ENCODE results near the gene TTC6.

TTC6 gene

DNA sequence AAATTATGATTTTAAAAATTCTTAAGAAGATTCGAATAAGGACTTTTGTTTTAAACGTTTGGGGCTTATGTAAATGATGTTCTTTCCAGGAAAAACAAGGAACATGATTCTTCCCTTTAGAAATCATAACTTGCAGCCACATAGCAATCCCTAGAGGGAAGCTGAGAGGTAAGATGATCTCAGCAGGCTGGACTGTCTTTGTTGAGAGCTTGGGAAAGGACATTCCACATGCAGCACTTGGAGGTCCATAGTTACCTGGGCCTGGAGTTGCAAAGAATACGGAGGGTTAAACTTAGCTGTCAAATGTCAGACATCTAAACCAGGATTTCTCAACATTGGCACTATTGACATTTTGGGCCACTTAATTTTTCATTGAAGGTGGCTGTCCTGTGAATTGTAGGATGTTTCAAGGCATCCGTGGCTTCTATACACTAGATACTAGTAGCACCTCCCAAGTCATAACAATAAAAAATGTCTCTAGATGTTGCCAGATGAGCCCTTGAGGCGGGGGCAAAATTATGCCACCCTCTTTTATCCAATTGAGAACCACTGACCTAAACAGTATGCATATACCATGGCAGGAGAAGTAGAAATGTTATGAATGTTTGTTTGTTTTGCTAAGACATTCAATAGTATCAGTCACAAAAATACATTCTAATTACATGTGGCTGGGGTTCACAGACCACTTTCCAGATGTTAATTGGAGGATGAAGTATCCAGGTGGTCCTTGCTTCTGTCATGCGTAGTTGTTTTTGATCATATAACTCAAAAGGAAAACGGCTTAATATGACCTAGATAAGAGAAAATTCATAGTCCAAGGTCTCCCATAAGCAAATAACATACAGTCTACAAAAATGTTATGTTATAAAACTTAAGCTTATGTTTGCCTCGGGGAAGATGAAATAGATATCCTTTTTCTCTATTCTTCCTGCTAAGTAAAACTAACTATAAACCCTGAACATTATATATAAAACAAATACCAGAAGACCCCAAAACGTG is 30.5 kb downstream of the TTC6 start:
- TF ChIP-seq POLR2A (IDR thresholded peaks at IDR 0.05; ENCODE audit: extremely low read depth, insufficient read length) (no peak), MYC (IDR thresholded peaks at IDR 0.05; ENCODE audit: low read depth, low read length) (no peak)
- TF ChIP-seq, protein P1, sequence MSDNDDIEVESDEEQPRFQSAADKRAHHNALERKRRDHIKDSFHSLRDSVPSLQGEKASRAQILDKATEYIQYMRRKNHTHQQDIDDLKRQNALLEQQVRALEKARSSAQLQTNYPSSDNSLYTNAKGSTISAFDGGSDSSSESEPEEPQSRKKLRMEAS (IDR thresholded peaks at IDR 0.05; ENCODE audit: low read depth, low read length), result no peak
- TF ChIP-seq, protein P2, sequence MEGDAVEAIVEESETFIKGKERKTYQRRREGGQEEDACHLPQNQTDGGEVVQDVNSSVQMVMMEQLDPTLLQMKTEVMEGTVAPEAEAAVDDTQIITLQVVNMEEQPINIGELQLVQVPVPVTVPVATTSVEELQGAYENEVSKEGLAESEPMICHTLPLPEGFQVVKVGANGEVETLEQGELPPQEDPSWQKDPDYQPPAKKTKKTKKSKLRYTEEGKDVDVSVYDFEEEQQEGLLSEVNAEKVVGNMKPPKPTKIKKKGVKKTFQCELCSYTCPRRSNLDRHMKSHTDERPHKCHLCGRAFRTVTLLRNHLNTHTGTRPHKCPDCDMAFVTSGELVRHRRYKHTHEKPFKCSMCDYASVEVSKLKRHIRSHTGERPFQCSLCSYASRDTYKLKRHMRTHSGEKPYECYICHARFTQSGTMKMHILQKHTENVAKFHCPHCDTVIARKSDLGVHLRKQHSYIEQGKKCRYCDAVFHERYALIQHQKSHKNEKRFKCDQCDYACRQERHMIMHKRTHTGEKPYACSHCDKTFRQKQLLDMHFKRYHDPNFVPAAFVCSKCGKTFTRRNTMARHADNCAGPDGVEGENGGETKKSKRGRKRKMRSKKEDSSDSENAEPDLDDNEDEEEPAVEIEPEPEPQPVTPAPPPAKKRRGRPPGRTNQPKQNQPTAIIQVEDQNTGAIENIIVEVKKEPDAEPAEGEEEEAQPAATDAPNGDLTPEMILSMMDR (IDR thresholded peaks at IDR 0.05; ENCODE audit: low read depth, low read length), result no peak
- no peak for DNase-seq (ENCODE audit: low read depth)
- H3K4me3 ChIP-seq (ENCODE audit: low read depth, low read length), result no peak overlapping the region

DNA sequence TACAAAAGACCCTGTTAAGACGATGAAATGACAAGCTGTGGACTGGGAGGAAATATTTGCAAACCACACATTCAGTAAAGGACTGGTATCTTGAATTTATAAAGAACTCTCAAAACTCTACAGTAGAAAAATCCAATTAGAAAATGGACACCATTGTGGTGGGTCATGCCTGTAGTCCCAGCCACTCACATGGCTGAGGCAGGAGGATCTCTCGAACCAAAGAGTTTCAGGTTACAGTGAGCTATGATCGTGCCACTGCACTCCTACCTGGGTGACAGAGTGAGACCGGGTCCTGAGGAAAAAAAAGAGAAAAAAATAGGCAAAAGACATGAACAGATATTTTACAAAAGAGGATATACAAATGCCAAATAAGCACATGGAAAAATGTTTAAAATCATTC is 41.9 kb downstream of the TTC6 start:
- DNase-seq (ENCODE audit: low read depth), result no peak
- no peak for TF ChIP-seq POLR2A (IDR thresholded peaks at IDR 0.05; ENCODE audit: extremely low read depth, insufficient read length)
- TF ChIP-seq, protein P2 (IDR thresholded peaks at IDR 0.05; ENCODE audit: low read depth, low read length), result no peak
- TF ChIP-seq MYC (IDR thresholded peaks at IDR 0.05; ENCODE audit: low read depth, low read length), result no peak
- TF ChIP-seq, protein P1 (IDR thresholded peaks at IDR 0.05; ENCODE audit: low read depth, low read length), result no peak
- H3K4me3 ChIP-seq (ENCODE audit: low read depth, low read length), result no peak overlapping the region

DNA sequence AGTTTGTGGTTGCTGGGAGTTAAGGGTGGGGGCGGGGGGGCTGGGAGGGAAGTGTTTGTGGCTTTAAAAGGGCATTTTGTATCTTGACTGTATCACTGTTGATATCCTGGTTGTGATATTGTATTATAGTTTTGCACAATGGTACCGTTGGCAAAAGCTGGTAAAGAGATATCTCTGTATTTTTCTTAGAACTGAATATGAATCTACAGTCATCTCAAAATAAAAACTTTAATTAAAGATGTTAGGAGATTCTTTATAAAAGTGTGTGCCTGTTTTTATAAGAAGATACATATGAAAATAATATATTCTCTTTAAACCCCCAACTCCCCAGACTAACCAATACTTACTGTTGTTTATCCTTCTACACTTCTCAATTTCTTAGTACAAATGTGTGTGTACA is 43.2 kb downstream of the TTC6 start:
- no peak for TF ChIP-seq POLR2A (IDR thresholded peaks at IDR 0.05; ENCODE audit: extremely low read depth, insufficient read length)
- TF ChIP-seq, protein P1 (IDR thresholded peaks at IDR 0.05; ENCODE audit: low read depth, low read length), result no peak
- no peak for TF ChIP-seq MYC (IDR thresholded peaks at IDR 0.05; ENCODE audit: low read depth, low read length)
- TF ChIP-seq, protein P2 (IDR thresholded peaks at IDR 0.05; ENCODE audit: low read depth, low read length), result no peak
- no peak for DNase-seq (ENCODE audit: low read depth)
- no peak overlapping the region for H3K4me3 ChIP-seq (ENCODE audit: low read depth, low read length)

GRCh38 chr14:37641117-37641516 is 45.7 kb downstream of the TTC6 start:
- TF ChIP-seq POLR2A (IDR thresholded peaks at IDR 0.05; ENCODE audit: extremely low read depth, insufficient read length) (no peak), MYC (IDR thresholded peaks at IDR 0.05; ENCODE audit: low read depth, low read length) (no peak)
- TF ChIP-seq, protein P2 (IDR thresholded peaks at IDR 0.05; ENCODE audit: low read depth, low read length), result no peak
- TF ChIP-seq, protein P1 (IDR thresholded peaks at IDR 0.05; ENCODE audit: low read depth, low read length), result no peak
- DNase-seq (ENCODE audit: low read depth), result no peak
- H3K4me3 ChIP-seq (ENCODE audit: low read depth, low read length), result no peak overlapping the region

DNA sequence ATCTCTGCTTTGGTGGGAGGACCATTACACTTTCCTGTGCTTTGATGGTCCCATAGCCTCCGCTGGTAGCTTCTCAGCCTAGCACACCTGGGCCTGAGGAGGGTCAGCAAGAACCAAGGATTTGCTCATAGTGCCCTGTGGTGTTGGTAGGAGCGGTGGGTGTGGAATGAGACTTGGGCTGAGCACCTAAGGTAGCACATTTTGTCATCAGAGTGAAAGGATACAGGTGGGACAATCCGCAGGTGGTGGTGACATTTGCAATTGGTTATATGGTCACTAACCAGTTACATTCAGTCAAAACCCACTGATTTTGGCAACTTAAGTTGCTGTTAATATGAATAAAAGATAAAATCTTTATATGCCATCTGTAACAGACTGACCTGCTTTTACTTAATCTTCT is 46.7 kb downstream of the TTC6 start:
- no peak for DNase-seq (ENCODE audit: low read depth)
- H3K4me3 ChIP-seq (ENCODE audit: low read depth, low read length), result no peak overlapping the region
- TF ChIP-seq MYC (IDR thresholded peaks at IDR 0.05; ENCODE audit: low read depth, low read length), result no peak
- TF ChIP-seq, protein P2 (IDR thresholded peaks at IDR 0.05; ENCODE audit: low read depth, low read length), result no peak
- TF ChIP-seq, protein P1 (IDR thresholded peaks at IDR 0.05; ENCODE audit: low read depth, low read length), result no peak
- no peak for TF ChIP-seq POLR2A (IDR thresholded peaks at IDR 0.05; ENCODE audit: extremely low read depth, insufficient read length)
